ENCODE measurements around the gene GATA5.

Gene GATA5

DNA sequence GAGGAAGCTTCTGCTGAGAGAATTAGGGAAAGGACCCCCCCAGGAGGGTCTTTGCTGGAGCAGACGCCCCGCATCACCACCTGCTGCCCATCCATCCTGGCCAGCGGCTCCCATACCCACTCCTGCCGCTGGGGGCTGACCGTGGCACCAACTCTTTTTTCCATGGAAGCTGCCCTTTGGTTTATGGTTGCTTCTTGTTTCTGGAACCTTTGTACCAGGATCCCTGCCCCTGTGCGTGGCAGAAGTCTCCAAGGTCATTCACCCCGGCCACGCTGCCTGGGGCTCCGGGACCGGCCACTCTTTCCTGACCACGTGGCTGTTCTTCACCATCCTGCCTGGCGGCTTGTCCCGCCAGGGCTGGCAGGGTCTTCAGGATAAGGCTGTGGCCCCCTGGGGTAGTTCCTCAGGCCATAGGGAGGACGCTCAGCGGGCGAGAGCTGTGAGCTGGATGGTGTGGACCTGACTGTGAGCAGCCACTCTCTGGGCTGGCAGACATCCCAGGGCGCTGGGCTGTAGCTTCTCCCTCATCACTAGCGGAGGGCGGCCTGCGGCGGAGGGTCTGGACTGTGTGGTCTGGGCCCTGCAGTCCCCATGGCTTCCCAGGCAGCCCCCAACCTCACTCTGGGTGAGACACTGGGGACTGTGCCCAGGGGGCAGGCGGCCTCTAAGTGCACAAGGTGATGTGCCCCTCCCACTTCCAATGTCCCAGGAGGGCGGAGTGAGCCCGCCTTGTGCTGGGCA is 25.7 kb downstream of the GATA5 start:
- DNase-seq = no peak

- DNase-seq = no peak
Observed at GRCh38 chr20:62448788-62449187, 27.0 kb downstream of the GATA5 start.

DNA sequence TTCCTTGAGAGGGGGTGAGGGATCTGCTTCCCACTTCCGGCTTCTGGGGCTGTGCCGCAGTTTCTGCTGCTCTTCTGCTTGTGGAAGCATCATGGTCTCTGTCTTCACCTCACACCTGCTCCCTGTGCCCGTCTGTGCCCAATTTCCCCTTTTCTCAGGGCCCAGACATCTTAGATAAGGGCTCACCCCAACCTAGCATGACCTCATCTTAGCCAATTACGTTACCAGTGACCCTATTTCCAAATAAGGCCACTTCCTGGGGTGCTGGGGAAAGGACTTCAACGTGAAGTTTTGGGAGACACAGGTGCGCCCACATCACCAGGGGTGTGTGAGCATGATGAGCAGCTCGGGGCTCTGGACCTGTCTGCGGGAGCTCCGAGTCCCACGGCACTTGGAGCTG is 27.8 kb downstream of the GATA5 start:
- DNase-seq = no peak

DNA sequence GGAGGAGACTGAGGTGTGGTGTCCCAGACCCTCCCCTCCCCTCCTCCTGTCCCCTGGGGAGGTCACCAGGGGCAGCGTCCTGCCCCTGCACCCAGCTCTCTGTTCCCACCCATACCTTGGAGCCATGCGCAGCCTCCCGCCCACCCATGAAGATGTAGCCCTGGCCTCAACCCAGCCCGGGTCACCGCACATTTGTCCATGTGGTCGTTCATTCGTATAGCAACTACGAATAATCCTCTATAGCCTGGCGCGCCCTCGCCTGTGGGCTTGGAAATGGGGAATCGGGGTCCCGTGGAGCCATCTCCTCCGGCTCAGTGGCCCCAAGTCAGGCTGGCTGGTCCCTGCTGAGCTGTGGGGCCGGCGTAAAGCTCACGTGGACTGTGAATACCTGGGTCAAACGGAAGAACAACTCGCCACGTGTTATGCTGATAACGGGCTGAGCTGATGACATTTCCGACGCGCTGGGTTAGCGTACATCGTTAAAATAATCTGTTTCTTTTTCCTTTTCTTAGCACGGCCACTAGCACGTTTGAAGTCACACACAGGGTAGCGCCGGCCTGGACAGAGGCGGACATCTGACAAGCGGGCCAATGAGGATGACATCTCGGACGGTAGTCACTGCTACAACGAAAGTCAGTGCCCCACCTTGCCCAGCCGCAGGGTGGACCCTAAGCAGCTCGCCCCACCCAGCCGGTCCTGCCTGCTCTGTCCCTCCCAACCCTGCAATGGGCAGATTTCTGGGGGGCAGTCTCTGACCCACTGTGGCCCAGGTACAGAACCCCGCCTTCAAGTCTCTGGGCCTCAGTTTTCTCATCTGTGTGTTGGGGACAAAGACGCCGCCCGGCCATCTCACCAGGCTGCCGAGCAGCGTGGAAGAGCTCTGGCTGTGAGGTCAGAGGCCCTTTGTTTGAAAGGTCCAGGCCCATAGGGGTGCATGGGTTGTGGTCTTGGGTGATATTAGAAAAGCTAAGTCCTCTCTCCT is 28.6 kb downstream of the GATA5 start:
- no peak for DNase-seq

DNA sequence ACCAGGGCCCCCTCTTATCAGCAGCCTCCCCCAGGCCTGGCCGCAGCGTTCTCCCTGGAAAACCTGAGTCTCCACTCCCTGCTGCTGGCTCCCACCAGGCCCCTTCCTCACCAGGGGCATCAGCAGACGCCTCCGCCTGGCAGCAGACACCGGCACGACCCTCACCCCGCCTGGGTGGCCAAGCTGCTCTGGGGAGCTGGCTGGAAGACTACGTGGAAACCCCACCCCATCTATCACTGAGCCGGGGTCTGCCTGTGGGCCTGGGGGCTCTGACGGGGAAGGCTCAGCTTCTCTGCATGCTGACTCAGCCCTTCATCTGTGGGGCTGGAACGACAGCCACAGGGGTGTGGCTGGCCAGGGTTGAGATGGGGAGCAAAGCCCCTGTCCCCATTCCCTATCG is 29.3 kb downstream of the GATA5 start:
- no peak for DNase-seq

- DNase-seq = no peak
Observed at GRCh38 chr20:62445553-62446340, 30.0 kb downstream of the GATA5 start.

- no peak for DNase-seq
Observed at GRCh38 chr20:62444286-62444685, 31.5 kb downstream of the GATA5 start.

DNA sequence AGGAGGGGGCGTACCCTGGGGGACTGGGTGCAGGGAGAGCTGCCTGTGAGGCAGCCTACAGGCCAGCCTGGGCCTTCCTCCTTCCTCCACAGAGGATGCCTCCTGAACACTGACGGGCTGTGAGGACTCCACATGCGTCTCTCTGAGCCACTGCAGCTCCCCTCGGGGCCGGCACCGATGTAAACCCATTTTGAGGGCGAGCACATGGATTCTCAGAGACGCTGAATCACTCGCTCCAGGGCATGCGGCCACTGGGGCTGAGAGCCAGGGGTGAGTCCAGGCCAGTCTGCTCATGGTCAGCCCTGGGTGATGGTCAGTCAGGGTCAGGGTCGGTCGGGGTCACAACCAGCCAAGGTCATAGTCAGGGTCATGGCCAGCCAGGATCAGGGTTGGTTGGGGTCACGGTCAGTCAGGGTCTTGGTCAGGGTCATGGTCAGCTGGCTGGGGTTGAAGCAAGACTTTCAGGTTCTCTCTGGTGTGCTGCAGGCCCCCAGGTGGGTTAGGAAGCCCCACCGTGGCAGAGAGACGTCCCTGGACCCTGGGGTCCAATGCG is 33.7 kb downstream of the GATA5 start:
- DNase-seq = no peak

- DNase-seq = no peak
Observed at GRCh38 chr20:62439218-62439617, 36.6 kb downstream of the GATA5 start.

DNA sequence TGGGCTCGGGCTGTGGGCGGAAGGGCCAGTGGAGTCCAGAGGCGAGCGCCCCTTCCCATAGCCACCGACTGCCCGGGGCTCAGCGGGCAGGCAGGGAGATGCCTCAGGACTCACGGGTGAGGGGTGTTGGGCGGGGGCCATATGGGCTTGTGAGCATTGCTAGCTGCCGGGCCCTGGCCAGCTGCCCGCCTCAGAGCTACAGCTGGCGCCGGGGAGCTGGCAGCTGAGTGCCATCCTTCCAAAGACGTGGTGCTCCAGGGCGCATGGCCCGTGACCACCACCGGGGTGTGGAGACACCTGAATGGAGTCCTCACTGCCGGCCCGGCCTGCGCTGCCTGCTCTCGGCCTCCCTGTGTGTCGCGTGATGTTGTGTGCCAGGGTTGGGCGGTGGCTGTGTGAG is 37.9 kb downstream of the GATA5 start:
- no peak for DNase-seq

DNA sequence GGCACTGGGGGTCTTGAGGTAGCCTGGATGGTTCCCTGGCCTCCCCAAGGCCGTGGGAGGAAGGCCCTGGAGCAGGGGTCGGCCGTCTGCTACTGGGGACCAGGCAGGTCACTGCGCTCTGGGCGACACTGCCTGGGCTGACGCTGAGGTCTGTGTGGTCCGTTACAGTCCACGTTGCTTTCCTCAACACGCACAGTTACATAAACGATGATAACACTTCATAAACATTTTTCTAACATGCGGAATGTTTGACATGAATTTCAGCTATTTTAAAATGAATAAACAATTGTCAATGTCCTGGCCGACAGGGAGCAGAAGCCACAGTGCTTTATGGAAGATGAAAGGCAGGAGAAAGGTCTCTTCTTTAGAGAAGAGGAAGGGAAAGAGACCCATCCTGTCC is 38.3 kb downstream of the GATA5 start:
- DNase-seq = no peak

- DNase-seq = no peak
Observed at GRCh38 chr20:62436692-62437091, 39.1 kb downstream of the GATA5 start.

- DNase-seq = no peak
Observed at GRCh38 chr20:62433658-62434497, 41.9 kb downstream of the GATA5 start.

- DNase-seq = no peak
Observed at GRCh38 chr20:62430866-62431447, 44.8 kb downstream of the GATA5 start.

DNA sequence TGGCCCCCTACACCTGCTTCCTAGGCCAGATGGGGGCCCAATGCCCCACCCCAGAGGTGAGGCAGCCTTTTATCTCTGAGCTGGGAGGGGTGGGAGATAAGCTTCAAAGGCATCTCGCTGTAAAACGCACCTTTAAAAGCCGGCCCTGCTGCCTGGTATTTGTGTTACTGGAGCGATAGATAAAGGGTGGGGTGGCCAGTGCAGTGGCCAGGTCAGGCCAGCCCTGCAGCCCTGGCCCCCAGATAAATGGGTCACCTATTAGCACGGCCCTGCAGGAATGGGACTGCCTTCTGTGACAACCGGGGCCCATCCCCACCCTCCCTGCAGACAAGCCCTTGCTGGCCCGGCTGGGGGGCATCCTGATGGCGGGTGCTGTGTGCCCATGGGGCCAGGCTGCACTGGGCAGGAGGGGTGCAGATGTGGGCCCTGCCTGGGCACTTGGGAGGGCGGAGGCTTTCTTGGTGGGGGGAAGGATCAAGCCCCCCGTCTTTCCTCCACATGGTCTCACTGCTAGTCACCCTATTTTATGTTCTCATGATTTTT is 45.4 kb downstream of the GATA5 start:
- DNase-seq = no peak

GRCh38 chr20:62429455-62430310 is 46.1 kb downstream of the GATA5 start:
- no peak for DNase-seq

DNA sequence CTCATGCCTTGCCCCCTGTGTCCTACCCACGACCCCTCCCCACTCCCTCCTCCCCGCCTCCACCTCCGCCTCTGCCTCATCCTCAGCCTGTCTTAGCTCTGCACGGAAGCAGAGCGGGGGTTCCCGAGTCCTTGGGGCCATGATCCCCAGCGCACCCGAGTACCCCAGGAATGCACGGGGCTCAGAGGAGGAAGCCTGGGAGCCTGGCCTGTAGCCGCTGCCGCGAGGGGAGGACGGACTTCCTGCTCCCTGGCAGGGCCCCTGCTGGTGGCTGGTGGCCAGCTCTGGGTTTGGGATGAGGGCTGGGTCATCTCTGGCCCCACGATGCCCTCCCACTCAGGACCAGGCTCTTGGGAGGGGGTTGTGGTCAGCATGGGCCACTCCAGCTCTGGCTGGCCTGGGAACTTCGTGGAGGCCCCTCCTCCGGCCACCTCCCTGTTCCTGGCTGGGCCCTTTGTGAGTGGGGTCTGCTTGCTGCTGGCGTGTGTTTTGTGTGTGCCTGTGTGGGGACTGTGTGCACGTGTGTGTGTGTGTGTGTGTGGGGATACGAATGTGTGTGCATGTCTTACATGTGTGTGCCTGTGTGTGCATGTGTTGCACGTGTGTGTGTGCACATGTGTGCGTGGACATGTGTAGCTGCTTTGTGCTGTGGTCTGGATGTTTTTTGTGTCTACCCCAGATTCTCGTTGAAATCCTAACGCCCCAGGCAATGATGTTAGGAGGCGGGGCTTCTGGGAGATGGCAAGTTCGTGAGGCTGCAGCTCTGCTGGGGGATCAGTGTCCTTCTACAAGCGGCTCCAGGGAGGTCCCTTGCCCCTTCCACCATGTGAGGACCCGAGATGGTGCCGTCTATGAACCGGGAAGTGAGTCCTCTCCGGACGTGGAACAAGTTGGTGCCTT is 47.1 kb downstream of the GATA5 start:
- no peak for DNase-seq

DNA sequence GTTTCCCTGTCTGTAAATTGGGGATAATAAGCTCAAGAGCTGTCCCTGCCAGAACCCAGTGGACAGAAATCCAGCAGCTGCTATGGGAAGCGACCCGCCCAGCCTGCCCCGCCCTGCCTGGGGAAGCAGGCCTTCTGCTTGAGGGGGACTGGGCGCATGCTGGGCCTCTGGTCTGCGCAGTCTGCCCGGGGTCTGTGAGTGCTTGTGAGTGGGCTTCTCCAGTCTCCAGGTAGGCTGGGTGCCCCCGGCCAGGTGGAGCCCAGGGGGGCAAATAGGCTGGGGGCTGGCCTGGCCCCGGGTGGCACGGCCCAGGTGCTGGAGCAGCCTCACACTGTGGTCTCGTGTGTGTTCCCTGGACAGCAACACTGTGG is 47.8 kb downstream of the GATA5 start:
- DNase-seq = no peak

Measured in activated effector memory CD4-positive, alpha-beta T cell treated with Interleukin-2 at 50 U/mL for 16 hours (primary cell).